Fibroblast of lung (primary cell): ENCODE data around the gene PRMT3. TPM values are rescaled to one million over a fixed set of nuclear protein-coding genes. Genes with fewer than 3 reads are reported as not detected.

Source experiments
- DNase-seq, 2 donors: peaks; one replicate each; pipeline versions ENCODE4 v3.0.0 to v3.0.0-alpha.2; 2010; ENCODE audit warnings: low read depth in 2 of 2
- H2AFZ ChIP-seq: 2 replicates; pipeline ENCODE4 v1.5.1; 2012; ENCODE audit warnings: low read length, control low read depth, inconsistent platforms
- H3K27ac ChIP-seq: 2 replicates; pipeline ENCODE4 v1.5.1; 2011; ENCODE audit warnings: low read length, control low read depth; ENCODE audit not compliant: insufficient read depth
- H3K27me3 ChIP-seq: 2 replicates; pipeline ENCODE4 v1.5.1; 2011; ENCODE audit warnings: mild to moderate bottlenecking, low read length; ENCODE audit not compliant: control insufficient read depth, insufficient read depth
- H3K36me3 ChIP-seq: 2 replicates; pipeline ENCODE4 v1.5.1; 2011; ENCODE audit warnings: low read length; ENCODE audit not compliant: control insufficient read depth, insufficient read depth
- H3K4me1 ChIP-seq: 2 replicates; pipeline ENCODE4 v1.5.1; 2011; ENCODE audit warnings: low read length; ENCODE audit not compliant: control insufficient read depth, insufficient read depth; ENCODE audit errors: extremely low read depth
- H3K4me2 ChIP-seq: 2 replicates; pipeline ENCODE4 v1.5.1; 2011; ENCODE audit warnings: low read length, control low read depth; ENCODE audit not compliant: insufficient read depth; ENCODE audit errors: extremely low read depth
- H3K4me3 ChIP-seq, 4 experiments: fragments of 200-600 bp in 1 of 4; sonication (generic) in 1 of 4; replicated peaks in 1 of 4; 2 replicates each; pipeline ENCODE4 v1.5.1; 2011 to 2016; ENCODE audit warnings: low read length in 4 of 4, low read depth in 3 of 4, mild to moderate bottlenecking in 3 of 4, control low read depth in 2 of 4, inconsistent platforms in 1 of 4, mixed read lengths in 1 of 4; ENCODE audit not compliant: insufficient read depth in 1 of 4; ENCODE audit errors: control extremely low read depth in 1 of 4
- H3K79me2 ChIP-seq: 2 replicates; pipeline ENCODE4 v1.5.1; 2012; ENCODE audit warnings: mild to moderate bottlenecking, low read length, inconsistent platforms; ENCODE audit not compliant: control insufficient read depth, insufficient read depth
- H3K9ac ChIP-seq: 2 replicates; pipeline ENCODE4 v1.5.1; 2011; ENCODE audit warnings: mild to moderate bottlenecking, low read length, control low read depth; ENCODE audit not compliant: insufficient read depth
- H3K9me3 ChIP-seq: 2 replicates; pipeline ENCODE4 v1.5.1; 2012; ENCODE audit warnings: low read depth, low read length; ENCODE audit not compliant: control insufficient read depth, insufficient read depth
- H4K20me1 ChIP-seq: 2 replicates; pipeline ENCODE4 v1.5.1; 2011; ENCODE audit warnings: low read length; ENCODE audit not compliant: control insufficient read depth, insufficient read depth; ENCODE audit errors: extremely low read depth
- CTCF ChIP-seq, 2 donors: IDR thresholded peaks in 1 of 2; conservative IDR thresholded peaks in 1 of 2; 1 replicate in 1 of 2; 2 replicates in 1 of 2; pipeline ENCODE4 v1.5.1; 2011 to 2012; ENCODE audit warnings: low read length in 2 of 2, control low read depth in 1 of 2, inconsistent platforms in 1 of 2, low read depth in 1 of 2, mild to moderate bottlenecking in 1 of 2
- EZH2 ChIP-seq: IDR thresholded peaks from 2 replicates; pipeline ENCODE4 v1.5.1; 2012; ENCODE audit warnings: low read length, control low read depth, mild to moderate bottlenecking; ENCODE audit errors: missing control alignments
- polyA plus RNA-seq, 2 donors: library from polyadenylated mRNA; depleted of rRNA in 1 of 2; stranded (reverse) in 1 of 2; unstranded in 1 of 2; fragments of >200 nt; gene quantifications; 2 replicates each; pipeline ENCODE4 v1.2.1, GENCODE V29; 2011 to 2012; ENCODE audit warnings: missing spikeins in 1 of 2
- total RNA-seq: library from RNA; depleted of rRNA; stranded (reverse); fragments of >200 nt; gene quantifications from 2 replicates; pipeline ENCODE4 v1.2.1, GENCODE V29; 2014

The PRMT3 gene
- total and polyA plus RNA-seq, 2 donors (not counting 1 experiment from before 2014, with no cell fraction given) = 13.0 to 14.2 TPM

GRCh38 chr11:20351751-20352262, 35.7 kb upstream of the PRMT3 start:
- no peak overlapping the region for H3K9ac ChIP-seq
- H3K27ac ChIP-seq = no peak overlapping the region
- peaks cover 3% of the 10 kb centered on the region for H3K27me3 ChIP-seq
- no peaks in the 10 kb centered on the region for H4K20me1 ChIP-seq
- H3K36me3 ChIP-seq = no peaks in the 10 kb centered on the region
- no peaks in the 10 kb centered on the region for H3K4me1 ChIP-seq
- H2AFZ ChIP-seq = no peak overlapping the region
- no peak for TF ChIP-seq CTCF (conservative IDR thresholded peaks at IDR 0.05 in 1 of 2, IDR thresholded peaks at IDR 0.05 in 1 of 2; ENCODE audit: low read depth in 1 of 2, low read length in 2 of 2)
- TF ChIP-seq EZH2 = no peak
- no peaks in the 10 kb centered on the region for H3K79me2 ChIP-seq
- H3K4me2 ChIP-seq = no peak overlapping the region
- no peak overlapping the region for H3K4me3 ChIP-seq
- no peaks in the 10 kb centered on the region for H3K9me3 ChIP-seq
- DNase-seq = no peak

GRCh38 chr11:20353829-20354434, 33.6 kb upstream of the PRMT3 start:
- DNase-seq = peak; percentile 24 to 51
- Histone ChIP-seq H4K20me1 (no peaks in the 10 kb centered on the region), H3K4me3 (no peak overlapping the region), H3K27ac (no peak overlapping the region), H3K36me3 (no peaks in the 10 kb centered on the region), H3K27me3 (peaks cover 5% of the 10 kb centered on the region), H2AFZ (no peak overlapping the region), H3K9me3 (no peaks in the 10 kb centered on the region), H3K9ac (no peak overlapping the region), H3K4me2 (no peak overlapping the region), H3K79me2 (no peaks in the 10 kb centered on the region), H3K4me1 (no peaks in the 10 kb centered on the region)
- no peak for TF ChIP-seq EZH2
- peak; percentile 87 to 98 for TF ChIP-seq CTCF (conservative IDR thresholded peaks at IDR 0.05 in 1 of 2, IDR thresholded peaks at IDR 0.05 in 1 of 2; ENCODE audit: low read depth in 1 of 2, low read length in 2 of 2)

GRCh38 chr11:20355221-20356219, 32.0 kb upstream of the PRMT3 start:
- Histone ChIP-seq H2AFZ (no peak overlapping the region), H3K36me3 (no peaks in the 10 kb centered on the region), H3K79me2 (no peaks in the 10 kb centered on the region), H3K4me1 (no peaks in the 10 kb centered on the region), H3K27me3 (peaks cover 5% of the 10 kb centered on the region), H3K4me2 (no peak overlapping the region), H3K4me3 (no peak overlapping the region), H3K27ac (no peak overlapping the region), H3K9me3 (no peaks in the 10 kb centered on the region), H3K9ac (no peak overlapping the region), H4K20me1 (no peaks in the 10 kb centered on the region)
- TF ChIP-seq EZH2 (no peak), CTCF (conservative IDR thresholded peaks at IDR 0.05 in 1 of 2, IDR thresholded peaks at IDR 0.05 in 1 of 2; ENCODE audit: low read depth in 1 of 2, low read length in 2 of 2) (peak; percentile 44 to 69)
- DNase-seq = peak; percentile 23 to 45
